Transverse colon (tissue), 4 donors: ENCODE results near the gene CCT6B. TPM values are rescaled to one million over a fixed set of nuclear protein-coding genes. Genes with fewer than 3 reads are reported as not detected.

Source experiments
- DNase-seq: peaks from one replicate; pipeline ENCODE4 v3.0.0-alpha.2; 2019
- H3K27ac ChIP-seq, 4 donors: fragments of 200-600 bp; sonication (generic); 2 replicates each; pipeline ENCODE4 v1.5.1; 2016 to 2018; ENCODE audit warnings: inconsistent platforms in 4 of 4
- H3K27me3 ChIP-seq: fragments of 200-600 bp; sonication (generic); 2 replicates; pipeline ENCODE4 v1.5.1; 2017; ENCODE audit warnings: inconsistent platforms
- H3K36me3 ChIP-seq, 4 donors: fragments of 200-600 bp; sonication (generic); 2 replicates each; pipeline ENCODE4 v1.5.1; 2017 to 2019; ENCODE audit warnings: inconsistent platforms in 4 of 4
- H3K4me1 ChIP-seq, 4 donors: fragments of 200-600 bp; sonication (generic); 2 replicates each; pipeline ENCODE4 v1.5.1; 2017 to 2020; ENCODE audit warnings: inconsistent platforms in 4 of 4
- H3K4me3 ChIP-seq, 4 donors: fragments of 200-600 bp; sonication (generic); 1 replicate in 1 of 4; 2 replicates in 3 of 4; pipeline versions ENCODE4 v1.5.1 to v1.6.1; 2017 to 2019; ENCODE audit warnings: inconsistent platforms in 4 of 4
- H3K9me3 ChIP-seq, 2 donors: fragments of 200-600 bp; sonication (generic); 2 replicates each; pipeline ENCODE4 v1.5.1; 2017 to 2019; ENCODE audit warnings: inconsistent platforms in 2 of 2
- CTCF ChIP-seq, 5 experiments: fragments of 200-600 bp in 3 of 5; fragments of 450-650 bp in 2 of 5; sonication (generic) in 3 of 5; IDR thresholded peaks; 1 replicate in 2 of 5; 2 replicates in 3 of 5; pipeline ENCODE4 v1.5.1; 2016 to 2017; ENCODE audit warnings: antibody characterized with exemption in 5 of 5, inconsistent platforms in 3 of 5, mild to moderate bottlenecking in 2 of 5, moderate library complexity in 1 of 5
- EP300 ChIP-seq: sonication (generic); formaldehyde crosslinking; IDR thresholded peaks from one replicate; pipeline ENCODE4 v1.6.1; 2017; ENCODE audit warnings: antibody characterized with exemption, low read depth
- POLR2A ChIP-seq: fragments of 450-650 bp; IDR thresholded peaks from one replicate; pipeline ENCODE4 v1.6.1; 2016; ENCODE audit warnings: antibody characterized with exemption, mild to moderate bottlenecking, moderate library complexity
- POLR2AphosphoS5 ChIP-seq, 3 donors: sonication (generic); formaldehyde crosslinking; IDR thresholded peaks; one replicate each; pipeline ENCODE4 v1.6.1; 2016; ENCODE audit warnings: antibody characterized with exemption in 3 of 3
- WGBS, 2 donors: methylation state at CpG; one replicate each; pipeline ENCODE4 v1.1.5; 2018; ENCODE audit warnings: low coverage in 1 of 2; 5-methylcytosine and 5-hydroxymethylcytosine counted together
- in situ Hi-C, 4 donors: fragments of 200-750 bp; cut with MboI; loops; one replicate each; pipeline versions ENCODE4 v1.15.0 to v1.15.1; 2017; ENCODE audit warnings: low sequenced_read_pairs in 3 of 4, low pct_ligation_motif_present in 1 of 4, low pct_unique_long_range_greater_than_20kb in 1 of 4
- intact Hi-C: fragments of 100-400 bp; cut with DNase I; formaldehyde crosslinking; loops from one replicate; pipeline ENCODE4 v1.15.1; 2023; ENCODE audit warnings: low total_unique reads
- total RNA-seq, 4 donors: library from RNA; depleted of rRNA; stranded (reverse); fragments of >200 nt; gene quantifications; one replicate each; pipeline ENCODE4 v1.1.0, GENCODE V29; 2016

CCT6B gene
- total RNA-seq, 4 donors from 2014 or later, result 0.96 to 1.9 TPM; not detected in 2

- intact Hi-C loops, result no loop called here
- Histone ChIP-seq H3K4me3 (peak overlapping the region in 3 of 4 donors; percentile 73 to 97 (median 80)), H3K27ac (peak overlapping the region; percentile 96 to 100 (median 96)), H3K9me3 (no peaks in the 10 kb centered on the region), H3K27me3 (no peaks in the 10 kb centered on the region), H3K4me1 (peaks cover 3 to 29% (median 13%) of the 10 kb centered on the region in 4 donors), H3K36me3 (no peaks in the 10 kb centered on the region)
- in situ Hi-C loops, result loop anchor here in 1 of 4 donors (25.0 kb wide), 1 partner anchor 108 kb away; no protein-coding TSS in a partner anchor
- WGBS, 2 donors, result 22 to 27% methylated on average over 7 to 15 of the region's 15 CpGs
- no peak for DNase-seq
- TF ChIP-seq CTCF (IDR thresholded peaks at IDR 0.05) (no peak), EP300 (no peak), POLR2A (no peak), POLR2AphosphoS5 (IDR thresholded peaks at IDR 0.05) (no peak)
Observed at GRCh38 chr17:34979650-34980352, 18.5 kb upstream of the CCT6B start.

GRCh38 chr17:34979153-34979552, 17.9 kb upstream of the CCT6B start:
- Histone ChIP-seq H3K27ac (peak overlapping the region in 1 of 4 donors; percentile 96), H3K27me3 (no peaks in the 10 kb centered on the region), H3K36me3 (no peaks in the 10 kb centered on the region), H3K9me3 (no peaks in the 10 kb centered on the region), H3K4me1 (peaks cover 3 to 29% (median 13%) of the 10 kb centered on the region in 4 donors), H3K4me3 (no peak overlapping the region)
- intact Hi-C loops (no loop called here), in situ Hi-C loops (loop anchor here in 1 of 4 donors (25.0 kb wide), 1 partner anchor 108 kb away; no protein-coding TSS in a partner anchor)
- DNase-seq, result no peak
- WGBS, 2 donors, result 86 to 92% methylated on average over 7 of the region's 7 CpGs
- TF ChIP-seq CTCF (IDR thresholded peaks at IDR 0.05) (no peak), POLR2A (no peak), EP300 (no peak), POLR2AphosphoS5 (IDR thresholded peaks at IDR 0.05) (no peak)

DNA sequence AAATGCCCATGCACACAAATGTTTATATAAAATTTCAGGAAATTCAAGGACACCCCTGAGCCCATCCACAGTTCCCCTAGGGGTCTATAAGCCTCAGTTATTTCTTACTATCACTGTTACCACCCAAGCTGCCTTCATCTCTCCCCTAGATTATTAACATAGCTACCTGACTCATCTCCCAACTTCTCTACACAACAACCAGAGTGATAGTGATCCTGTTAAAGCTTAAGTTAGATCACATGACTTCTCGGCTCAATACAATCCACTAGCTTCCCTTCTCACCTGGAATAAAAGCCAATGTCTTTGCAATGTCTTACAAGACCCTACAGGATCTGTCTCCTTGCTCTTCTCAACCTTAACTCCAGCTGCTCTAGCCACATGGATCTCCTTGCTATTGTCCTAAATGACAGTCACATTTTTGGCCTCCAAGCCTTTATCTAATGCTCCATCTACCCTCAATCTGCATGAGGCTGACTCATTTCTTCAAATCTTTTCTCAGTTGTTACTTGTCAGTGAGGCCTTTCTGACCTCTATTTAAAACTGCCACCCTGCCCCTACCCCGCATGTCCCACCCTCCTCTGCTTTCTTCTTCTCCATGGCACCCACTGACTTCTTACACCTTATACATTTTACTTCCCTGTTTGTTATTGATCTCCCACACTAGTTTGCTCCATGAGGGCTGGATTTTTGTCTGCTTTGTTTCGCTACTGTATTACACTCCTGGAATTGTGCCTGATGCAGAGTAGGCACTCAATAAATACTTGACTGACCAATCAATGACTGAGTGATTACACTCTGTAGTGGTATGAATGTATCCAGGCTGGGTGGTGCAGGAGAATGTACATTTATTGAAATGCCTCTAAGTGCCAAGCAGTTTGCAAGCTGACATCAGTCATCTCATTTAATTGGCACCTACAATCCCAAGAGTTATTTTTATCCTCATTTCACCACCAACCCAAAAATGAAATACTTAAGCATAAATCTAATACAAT, 13.8 kb upstream of the CCT6B start:
- H3K27ac ChIP-seq, result no peak overlapping the region
- H3K9me3 ChIP-seq, result no peaks in the 10 kb centered on the region
- no peak for DNase-seq
- H3K4me1 ChIP-seq, result peaks cover 0 to 9% (median 2%) of the 10 kb centered on the region in 4 donors
- TF ChIP-seq CTCF (IDR thresholded peaks at IDR 0.05) (no peak), POLR2A (no peak), EP300 (no peak), POLR2AphosphoS5 (IDR thresholded peaks at IDR 0.05) (no peak)
- in situ Hi-C loops, result loop anchor here in 1 of 4 donors (25.0 kb wide), 1 partner anchor 112 kb away; no protein-coding TSS in a partner anchor
- H3K36me3 ChIP-seq, result no peaks in the 10 kb centered on the region
- no peak overlapping the region for H3K4me3 ChIP-seq
- 69 to 74% methylated on average over 2 to 3 of the region's 3 CpGs for WGBS, 2 donors
- no peaks in the 10 kb centered on the region for H3K27me3 ChIP-seq
- intact Hi-C loops, result no loop called here

DNA sequence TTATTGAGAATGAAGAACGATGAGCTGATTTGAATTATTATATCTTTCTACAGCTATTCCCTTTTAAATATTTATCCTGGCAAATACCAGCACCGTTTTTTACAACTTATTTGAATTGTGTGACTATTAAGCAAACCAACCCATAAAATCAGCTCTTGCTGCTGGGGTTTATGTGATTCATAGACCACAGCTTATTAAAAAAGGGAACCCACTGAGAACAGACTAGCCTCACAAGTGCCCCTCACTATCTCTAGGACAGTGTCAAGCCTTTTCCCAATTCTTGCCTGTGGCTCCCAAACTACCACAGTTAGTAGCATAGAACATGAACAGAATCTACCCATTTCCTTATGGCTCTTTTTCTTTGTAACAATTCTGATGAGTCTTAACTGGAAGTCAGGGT, 12.9 kb upstream of the CCT6B start:
- TF ChIP-seq POLR2AphosphoS5 (IDR thresholded peaks at IDR 0.05), result no peak
- TF ChIP-seq CTCF (IDR thresholded peaks at IDR 0.05), result no peak
- no peak for TF ChIP-seq POLR2A
- no peak for TF ChIP-seq EP300
- H3K27me3 ChIP-seq, result no peaks in the 10 kb centered on the region
- WGBS, 2 donors, result 32% methylated on average over 2 of the region's 2 CpGs; no CpG with 5 or more reads in 1 of the 2 donors
- in situ Hi-C loops, result no loop called here
- H3K27ac ChIP-seq, result no peak overlapping the region
- DNase-seq, result no peak
- H3K9me3 ChIP-seq, result no peaks in the 10 kb centered on the region
- intact Hi-C loops, result no loop called here
- no peaks in the 10 kb centered on the region for H3K36me3 ChIP-seq
- H3K4me1 ChIP-seq, result no peaks in the 10 kb centered on the region
- H3K4me3 ChIP-seq, result no peak overlapping the region
